H1 (cell line): ENCODE results near the gene ROR1. TPM values are rescaled to one million over a fixed set of nuclear protein-coding genes. Genes with fewer than 3 reads are reported as not detected.

Source experiments
- BACH1 ChIP-seq: IDR thresholded peaks from 2 replicates; pipeline ENCODE4 v1.6.1; 2012; ENCODE audit warnings: low read length, improper control_type of control experiment
- SIRT6 ChIP-seq: IDR thresholded peaks from one replicate; pipeline ENCODE4 v1.7.1; 2012; ENCODE audit warnings: low read length, inconsistent platforms
- USF2 ChIP-seq: IDR thresholded peaks from 2 replicates; pipeline ENCODE4 v1.6.1; 2011; ENCODE audit warnings: low read length, improper control_type of control experiment
- polyA plus RNA-seq, 7 experiments: library from polyadenylated mRNA; depleted of rRNA in 3 of 7; stranded (reverse) in 5 of 7; unstranded in 2 of 7; fragments of >200 nt in 5 of 7; fragments of 200-250 nt in 2 of 7; gene quantifications; 1 replicate in 5 of 7; 2 replicates in 1 of 7; 4 replicates in 1 of 7; pipeline versions ENCODE4 v1.2.1 to v1.2.3, GENCODE V29; 2011 to 2013; ENCODE audit warnings: missing spikeins in 2 of 7, mixed read lengths in 2 of 7
- total RNA-seq: library from RNA; stranded (reverse); fragmentation: NEBNext Ultra II Directional; extraction: Animal tissue kit (Norgen Biotek cat#: 25700); gene quantifications from 2 replicates; pipeline ENCODE4 v1.2.1, GENCODE V29; 2021

ROR1 gene
- total and polyA plus RNA-seq, 2 of the 8 experiments (the other 6 are each of a cell fraction or from before 2014, with no cell fraction given), result 33.6 to 73.6 TPM

DNA sequence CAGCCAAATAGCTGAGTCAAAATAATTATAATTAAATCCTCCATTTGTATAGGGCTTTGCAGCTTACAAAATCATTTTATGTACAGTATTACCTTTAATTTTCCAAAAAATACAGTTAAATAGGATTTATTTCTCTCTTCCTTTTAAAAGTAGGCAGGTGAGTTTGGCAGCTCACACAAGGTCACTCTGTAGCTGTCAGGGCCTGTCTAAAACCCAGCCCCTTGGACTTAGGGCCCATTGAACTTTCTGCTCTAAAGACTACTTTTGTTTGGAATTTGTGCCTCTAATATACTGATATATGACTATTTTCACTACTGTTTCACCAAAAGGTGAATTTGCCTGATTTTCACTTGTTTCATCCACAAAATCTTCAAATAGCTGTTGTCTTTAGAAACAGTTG lies 10.3 kb downstream of the ROR1 start (continued):
- TF ChIP-seq USF2 (no peak), BACH1 (no peak), SIRT6 (no peak)
